CD4-positive, CD25-positive, alpha-beta regulatory T cell (primary cell): ENCODE data around the gene TUT4. TPM values are rescaled to one million over a fixed set of nuclear protein-coding genes. Genes with fewer than 3 reads are reported as not detected.

Source experiments
- ATAC-seq, 2 donors: fragments of 150-1000 bp; cut with Tn5 transposase; one replicate each; pipeline ENCODE4 v1.10.0; 2021; ENCODE audit warnings: low read depth in 2 of 2, moderate number of reproducible peaks in 2 of 2, moderate library complexity in 1 of 2
- DNase-seq, 3 donors: peaks; one replicate each; pipeline versions ENCODE4 v3.0.0 to v3.0.0-alpha.2; 2012 to 2022; ENCODE audit warnings: mixed read lengths in 1 of 3
- H3K27ac ChIP-seq: one replicate; pipeline ENCODE4 v1.7.0; 2013; ENCODE audit warnings: mild to moderate bottlenecking, low read length; ENCODE audit not compliant: insufficient read depth, poor library complexity, severe bottlenecking
- H3K27me3 ChIP-seq: one replicate; pipeline ENCODE4 v1.7.0; 2013; ENCODE audit warnings: low read length; ENCODE audit not compliant: control insufficient read depth, insufficient read depth
- H3K36me3 ChIP-seq: one replicate; pipeline ENCODE4 v1.7.0; 2013; ENCODE audit warnings: mild to moderate bottlenecking, low read length, moderate library complexity; ENCODE audit not compliant: control insufficient read depth, insufficient read depth
- H3K4me1 ChIP-seq: 2 replicates; pipeline ENCODE4 v1.7.0; 2013; ENCODE audit warnings: mild to moderate bottlenecking, low read length; ENCODE audit not compliant: insufficient read depth, control insufficient read depth, poor library complexity, severe bottlenecking
- H3K4me3 ChIP-seq: one replicate; pipeline ENCODE4 v1.7.0; 2013; ENCODE audit warnings: low read depth, mild to moderate bottlenecking, low read length, moderate library complexity
- H3K9me3 ChIP-seq, 2 experiments: 1 replicate in 1 of 2; 2 replicates in 1 of 2; pipeline ENCODE4 v1.7.0; 2013; ENCODE audit warnings: low read length in 2 of 2, mild to moderate bottlenecking in 1 of 2, moderate library complexity in 1 of 2; ENCODE audit not compliant: control insufficient read depth in 2 of 2
- H3K27ac Mint-ChIP-seq, 3 donors: one replicate each; pipeline ENCODE4 v1.8.0; 2020 to 2022; ENCODE audit warnings: mild to moderate bottlenecking in 3 of 3, mixed read lengths in 3 of 3, moderate library complexity in 2 of 3
- H3K27me3 Mint-ChIP-seq: one replicate; pipeline ENCODE4 v1.8.0; 2022; ENCODE audit warnings: mild to moderate bottlenecking, mixed read lengths
- H3K36me3 Mint-ChIP-seq: one replicate; pipeline ENCODE4 v1.8.0; 2020; ENCODE audit warnings: mixed read lengths
- H3K4me1 Mint-ChIP-seq, 4 donors: one replicate each; pipeline ENCODE4 v1.8.0; 2020 to 2022; ENCODE audit warnings: mixed read lengths in 4 of 4, mild to moderate bottlenecking in 1 of 4
- H3K4me3 Mint-ChIP-seq, 4 donors: one replicate each; pipeline ENCODE4 v1.8.0; 2020 to 2022; ENCODE audit warnings: mild to moderate bottlenecking in 4 of 4, mixed read lengths in 4 of 4, moderate library complexity in 3 of 4
- H3K9me3 Mint-ChIP-seq, 7 donors: one replicate each; pipeline ENCODE4 v1.8.0; 2020 to 2022; ENCODE audit warnings: mixed read lengths in 7 of 7, mild to moderate bottlenecking in 3 of 7, moderate library complexity in 2 of 7
- polyA plus RNA-seq, 4 donors: library from polyadenylated mRNA; unstranded; fragments of 300-500 nt; fragmentation: Illumina TruSeq; gene quantifications; one replicate each; pipeline ENCODE4 v1.2.3, GENCODE V29; 2021
- total RNA-seq: library from RNA; stranded (reverse); gene quantifications from one replicate; pipeline ENCODE4 v1.2.3, GENCODE V29; 2022

The TUT4 gene
- total and polyA plus RNA-seq, 5 donors from 2014 or later, result 24.9 to 120 (median 31.5) TPM

GRCh38 chr1:52506349-52506748 is 46.5 kb downstream of the TUT4 start:
- Mint-ChIP-seq H3K27ac (peak overlapping the region in 1 of 3 donors; percentile 15), H3K36me3 (peaks cover 42% of the 10 kb centered on the region), H3K27me3 (no peaks in the 10 kb centered on the region), H3K9me3 (peaks cover 0 to 2% (median 0%) of the 10 kb centered on the region in 7 donors), H3K4me3 (no peak overlapping the region), H3K4me1 (peaks cover 7 to 29% (median 16%) of the 10 kb centered on the region in 4 donors)
- Histone ChIP-seq H3K36me3 (peaks cover 38% of the 10 kb centered on the region), H3K4me1 (no peaks in the 10 kb centered on the region), H3K4me3 (no peak overlapping the region), H3K27ac (no peak overlapping the region), H3K9me3 (no peaks in the 10 kb centered on the region), H3K27me3 (no peaks in the 10 kb centered on the region)
- ATAC-seq, result no peak
- DNase-seq, result no peak

- peaks cover 40% of the 10 kb centered on the region for H3K36me3 Mint-ChIP-seq
- no peak overlapping the region for H3K4me3 Mint-ChIP-seq
These were observed 48.2 kb downstream of the TUT4 start for GRCh38 chr1:52504720-52505119.

GRCh38 chr1:52503706-52504105 is 49.2 kb downstream of the TUT4 start:
- Histone ChIP-seq H3K4me3 (no peak overlapping the region), H3K9me3 (no peaks in the 10 kb centered on the region), H3K27ac (no peak overlapping the region), H3K27me3 (no peaks in the 10 kb centered on the region), H3K4me1 (no peaks in the 10 kb centered on the region), H3K36me3 (peaks cover 29% of the 10 kb centered on the region)
- ATAC-seq, result no peak
- peaks cover 4 to 24% (median 12%) of the 10 kb centered on the region in 4 donors for H3K4me1 Mint-ChIP-seq
- DNase-seq, result no peak
- H3K4me3 Mint-ChIP-seq, result no peak overlapping the region
- H3K36me3 Mint-ChIP-seq, result peaks cover 39% of the 10 kb centered on the region
- H3K27ac Mint-ChIP-seq, result peak overlapping the region in 1 of 3 donors; percentile 68
- no peaks in the 10 kb centered on the region for H3K27me3 Mint-ChIP-seq
- H3K9me3 Mint-ChIP-seq, result peaks cover 0 to 2% (median 0%) of the 10 kb centered on the region in 7 donors

More at GRCh38 chr1:52504720-52505119, 48.2 kb downstream of the TUT4 start:
- Mint-ChIP-seq H3K27ac (no peak overlapping the region), H3K9me3 (peaks cover 0 to 2% (median 0%) of the 10 kb centered on the region in 7 donors), H3K4me1 (peaks cover 7 to 24% (median 15%) of the 10 kb centered on the region in 4 donors), H3K27me3 (no peaks in the 10 kb centered on the region)
- DNase-seq (no peak), ATAC-seq (no peak)
- Histone ChIP-seq H3K9me3 (no peaks in the 10 kb centered on the region), H3K27ac (no peak overlapping the region), H3K36me3 (peaks cover 34% of the 10 kb centered on the region), H3K27me3 (no peaks in the 10 kb centered on the region), H3K4me3 (no peak overlapping the region), H3K4me1 (no peaks in the 10 kb centered on the region)

GRCh38 chr1:52502789-52503188 is 50.1 kb downstream of the TUT4 start:
- H3K4me3 ChIP-seq, result no peak overlapping the region
- no peaks in the 10 kb centered on the region for H3K4me1 ChIP-seq
- Mint-ChIP-seq H3K36me3 (peaks cover 36% of the 10 kb centered on the region), H3K4me3 (no peak overlapping the region), H3K9me3 (peaks cover 0 to 2% (median 0%) of the 10 kb centered on the region in 7 donors), H3K27me3 (no peaks in the 10 kb centered on the region), H3K4me1 (peaks cover 4 to 24% (median 11%) of the 10 kb centered on the region in 4 donors), H3K27ac (peak overlapping the region in 1 of 3 donors; percentile 41)
- peaks cover 21% of the 10 kb centered on the region for H3K36me3 ChIP-seq
- no peaks in the 10 kb centered on the region for H3K27me3 ChIP-seq
- no peak for ATAC-seq
- no peak overlapping the region for H3K27ac ChIP-seq
- no peak for DNase-seq
- H3K9me3 ChIP-seq, result no peaks in the 10 kb centered on the region

- DNase-seq (no peak), ATAC-seq (no peak)
- Histone ChIP-seq H3K27me3 (no peaks in the 10 kb centered on the region), H3K27ac (no peak overlapping the region), H3K4me3 (no peak overlapping the region), H3K36me3 (peaks cover 25% of the 10 kb centered on the region), H3K9me3 (no peaks in the 10 kb centered on the region), H3K4me1 (no peaks in the 10 kb centered on the region)
- Mint-ChIP-seq H3K4me3 (no peak overlapping the region), H3K9me3 (no peaks in the 10 kb centered on the region), H3K27me3 (no peaks in the 10 kb centered on the region), H3K36me3 (peaks cover 16% of the 10 kb centered on the region), H3K4me1 (peaks cover 0 to 4% (median 2%) of the 10 kb centered on the region in 4 donors), H3K27ac (no peak overlapping the region)
These were observed 65.3 kb downstream of the TUT4 start for GRCh38 chr1:52487632-52488031.

GRCh38 chr1:52482326-52483004 is 70.4 kb downstream of the TUT4 start:
- Histone ChIP-seq H3K9me3 (no peaks in the 10 kb centered on the region), H3K4me3 (no peak overlapping the region), H3K27ac (no peak overlapping the region), H3K27me3 (no peaks in the 10 kb centered on the region), H3K36me3 (peaks cover 39% of the 10 kb centered on the region), H3K4me1 (no peaks in the 10 kb centered on the region)
- H3K36me3 Mint-ChIP-seq, result peaks cover 9% of the 10 kb centered on the region
- DNase-seq (no peak), ATAC-seq (no peak)
- H3K9me3 Mint-ChIP-seq, result no peaks in the 10 kb centered on the region
- H3K27me3 Mint-ChIP-seq, result no peaks in the 10 kb centered on the region
- no peak overlapping the region for H3K4me3 Mint-ChIP-seq
- H3K4me1 Mint-ChIP-seq, result peaks cover 0 to 1% (median under 1%) of the 10 kb centered on the region in 4 donors
- H3K27ac Mint-ChIP-seq, result no peak overlapping the region

GRCh38 chr1:52479076-52479475 is 73.8 kb downstream of the TUT4 start:
- H3K9me3 ChIP-seq, result no peaks in the 10 kb centered on the region
- H3K4me1 ChIP-seq, result no peaks in the 10 kb centered on the region
- ATAC-seq (no peak), DNase-seq (no peak)
- H3K36me3 ChIP-seq, result peaks cover 47% of the 10 kb centered on the region
- H3K36me3 Mint-ChIP-seq, result peaks cover 26% of the 10 kb centered on the region
- H3K27ac ChIP-seq, result no peak overlapping the region
- H3K4me1 Mint-ChIP-seq, result peaks cover 3 to 13% (median 6%) of the 10 kb centered on the region in 4 donors
- no peak overlapping the region for H3K27ac Mint-ChIP-seq
- no peaks in the 10 kb centered on the region for H3K9me3 Mint-ChIP-seq
- H3K4me3 ChIP-seq, result no peak overlapping the region
- H3K27me3 Mint-ChIP-seq, result no peaks in the 10 kb centered on the region
- H3K27me3 ChIP-seq, result no peaks in the 10 kb centered on the region
- H3K4me3 Mint-ChIP-seq, result no peak overlapping the region

GRCh38 chr1:52477876-52478275 is 75.0 kb downstream of the TUT4 start:
- H3K4me3 Mint-ChIP-seq, result no peak overlapping the region
- H3K4me1 Mint-ChIP-seq, result peaks cover 5 to 17% (median 6%) of the 10 kb centered on the region in 4 donors
- Histone ChIP-seq H3K4me1 (no peaks in the 10 kb centered on the region), H3K9me3 (no peaks in the 10 kb centered on the region), H3K36me3 (peaks cover 49% of the 10 kb centered on the region), H3K27ac (no peak overlapping the region), H3K4me3 (no peak overlapping the region), H3K27me3 (no peaks in the 10 kb centered on the region)
- H3K27ac Mint-ChIP-seq, result no peak overlapping the region
- peaks cover 29% of the 10 kb centered on the region for H3K36me3 Mint-ChIP-seq
- ATAC-seq, result no peak
- H3K27me3 Mint-ChIP-seq, result no peaks in the 10 kb centered on the region
- no peak for DNase-seq
- no peaks in the 10 kb centered on the region for H3K9me3 Mint-ChIP-seq
